OCI-LY1 (cell line): ENCODE data around the gene HBP1.

ENCODE experiments used
- H2AFZ ChIP-seq: fragments of 200-600 bp; sonication (generic), shearing (Covaris generic); 2 replicates; pipeline ENCODE4 v1.6.0; 2014; ENCODE audit warnings: antibody characterized with exemption, mild to moderate bottlenecking, low read length
- H3F3A ChIP-seq: fragments of 200-600 bp; sonication (generic), shearing (Covaris generic); 2 replicates; pipeline ENCODE4 v1.6.0; 2014; ENCODE audit warnings: mild to moderate bottlenecking, antibody characterized with exemption, low read length, moderate library complexity; ENCODE audit not compliant: insufficient read depth
- H3K27ac ChIP-seq: fragments of 200-600 bp; sonication (generic); 2 replicates; pipeline ENCODE4 v1.5.1; 2014; ENCODE audit warnings: low read length, mixed run types, mild to moderate bottlenecking, low read depth; ENCODE audit not compliant: poor library complexity, severe bottlenecking
- H3K27me3 ChIP-seq: fragments of 200-600 bp; sonication (generic); 2 replicates; pipeline ENCODE4 v1.6.0; 2014; ENCODE audit warnings: antibody characterized with exemption, mild to moderate bottlenecking, low read length, moderate library complexity; ENCODE audit not compliant: insufficient read depth
- H3K36me3 ChIP-seq: fragments of 200-600 bp; sonication (generic); 2 replicates; pipeline ENCODE4 v1.6.1; 2014; ENCODE audit warnings: mild to moderate bottlenecking, antibody characterized with exemption, low read length, moderate library complexity, mixed read lengths; ENCODE audit not compliant: insufficient read depth
- H3K4me1 ChIP-seq: fragments of 200-600 bp; sonication (generic); 2 replicates; pipeline ENCODE4 v1.5.1; 2014; ENCODE audit warnings: mild to moderate bottlenecking, low read length, moderate library complexity; ENCODE audit not compliant: insufficient read depth, severe bottlenecking
- H3K4me2 ChIP-seq: fragments of 200-600 bp; sonication (generic), shearing (Covaris generic); 2 replicates; pipeline ENCODE4 v1.6.1; 2014; ENCODE audit warnings: low read length
- H3K4me3 ChIP-seq: fragments of 200-600 bp; sonication (generic); 2 replicates; pipeline ENCODE4 v1.5.1; 2014; ENCODE audit warnings: low read length, low read depth, mild to moderate bottlenecking, mixed read lengths; ENCODE audit not compliant: poor library complexity, severe bottlenecking
- H3K79me2 ChIP-seq: fragments of 200-600 bp; shearing (Covaris generic); 2 replicates; pipeline ENCODE4 v1.6.1; 2016; ENCODE audit warnings: mixed run types, low read length, mixed read lengths; ENCODE audit not compliant: insufficient read depth
- H3K9ac ChIP-seq: fragments of 200-600 bp; sonication (generic), shearing (Covaris generic); 2 replicates; pipeline ENCODE4 v1.6.1; 2014; ENCODE audit warnings: mild to moderate bottlenecking, low read length, mixed read lengths
- H3K9me2 ChIP-seq: fragments of 200-600 bp; sonication (generic), shearing (Covaris generic); 2 replicates; pipeline ENCODE4 v1.6.1; 2014; ENCODE audit warnings: low read depth, mild to moderate bottlenecking, low read length, mixed read lengths
- H3K9me3 ChIP-seq: fragments of 200-600 bp; shearing (Covaris generic); 2 replicates; pipeline ENCODE4 v1.6.1; 2014; ENCODE audit warnings: low read length, mixed read lengths
- H4K20me1 ChIP-seq: fragments of 200-600 bp; sonication (generic), shearing (Covaris generic); 2 replicates; pipeline ENCODE4 v1.6.0; 2016; ENCODE audit warnings: mild to moderate bottlenecking, low read length; ENCODE audit not compliant: insufficient read depth
- EZH2 ChIP-seq: fragments of 200-600 bp; sonication (generic), shearing (Covaris generic); IDR thresholded peaks from 2 replicates; pipeline ENCODE4 v1.8.0; 2017; ENCODE audit warnings: borderline replicate concordance, mixed run types, mild to moderate bottlenecking, antibody characterized with exemption, low read length, moderate library complexity, mixed read lengths
- TF ChIP-seq, protein P1 (sequence below): fragments of 200-600 bp; sonication (generic), shearing (Covaris generic); IDR thresholded peaks from 2 replicates; pipeline ENCODE4 v1.5.1; 2017; ENCODE audit warnings: mild to moderate bottlenecking, antibody characterized with exemption, low read length, moderate library complexity, mixed read lengths

HBP1 gene

DNA sequence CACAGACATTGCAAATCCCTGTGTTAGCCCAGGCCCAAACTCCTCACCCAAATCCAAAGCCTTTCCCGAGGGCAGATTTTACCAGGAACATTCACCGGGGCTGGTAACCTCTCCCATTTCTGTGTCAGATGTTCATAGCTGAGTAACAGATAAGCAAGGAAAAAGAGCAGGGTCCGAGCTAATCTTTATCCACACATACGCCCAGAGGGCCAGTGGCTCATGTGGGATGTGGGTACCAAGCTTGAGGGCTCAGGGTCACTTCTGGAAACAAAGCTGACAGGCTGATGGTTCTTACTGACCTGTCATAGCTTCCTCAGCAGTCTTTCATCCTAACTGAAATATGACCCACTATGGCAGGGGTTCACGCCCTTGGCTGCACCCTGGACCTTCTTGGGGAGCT is 39.8 kb downstream of the HBP1 start:
- Histone ChIP-seq H3K79me2 (no peaks in the 10 kb centered on the region), H3F3A (no peaks in the 10 kb centered on the region), H3K36me3 (peaks cover 39% of the 10 kb centered on the region; the same call in 1 of the 2 replicates), H3K4me3 (no peak overlapping the region), H3K4me2 (no peak overlapping the region), H3K27ac (no peak overlapping the region), H3K27me3 (no peaks in the 10 kb centered on the region), H3K9me2 (no peaks in the 10 kb centered on the region), H3K9ac (no peak overlapping the region), H3K4me1 (peaks cover 4% of the 10 kb centered on the region), H3K9me3 (0 out of 2 replicates have a peak, but pooled peaks cover 2% of the 10 kb centered on the region), H2AFZ (no peak overlapping the region), H4K20me1 (no peaks in the 10 kb centered on the region)
- no peak for TF ChIP-seq EZH2
- TF ChIP-seq, protein P1, sequence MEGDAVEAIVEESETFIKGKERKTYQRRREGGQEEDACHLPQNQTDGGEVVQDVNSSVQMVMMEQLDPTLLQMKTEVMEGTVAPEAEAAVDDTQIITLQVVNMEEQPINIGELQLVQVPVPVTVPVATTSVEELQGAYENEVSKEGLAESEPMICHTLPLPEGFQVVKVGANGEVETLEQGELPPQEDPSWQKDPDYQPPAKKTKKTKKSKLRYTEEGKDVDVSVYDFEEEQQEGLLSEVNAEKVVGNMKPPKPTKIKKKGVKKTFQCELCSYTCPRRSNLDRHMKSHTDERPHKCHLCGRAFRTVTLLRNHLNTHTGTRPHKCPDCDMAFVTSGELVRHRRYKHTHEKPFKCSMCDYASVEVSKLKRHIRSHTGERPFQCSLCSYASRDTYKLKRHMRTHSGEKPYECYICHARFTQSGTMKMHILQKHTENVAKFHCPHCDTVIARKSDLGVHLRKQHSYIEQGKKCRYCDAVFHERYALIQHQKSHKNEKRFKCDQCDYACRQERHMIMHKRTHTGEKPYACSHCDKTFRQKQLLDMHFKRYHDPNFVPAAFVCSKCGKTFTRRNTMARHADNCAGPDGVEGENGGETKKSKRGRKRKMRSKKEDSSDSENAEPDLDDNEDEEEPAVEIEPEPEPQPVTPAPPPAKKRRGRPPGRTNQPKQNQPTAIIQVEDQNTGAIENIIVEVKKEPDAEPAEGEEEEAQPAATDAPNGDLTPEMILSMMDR = no peak

DNA sequence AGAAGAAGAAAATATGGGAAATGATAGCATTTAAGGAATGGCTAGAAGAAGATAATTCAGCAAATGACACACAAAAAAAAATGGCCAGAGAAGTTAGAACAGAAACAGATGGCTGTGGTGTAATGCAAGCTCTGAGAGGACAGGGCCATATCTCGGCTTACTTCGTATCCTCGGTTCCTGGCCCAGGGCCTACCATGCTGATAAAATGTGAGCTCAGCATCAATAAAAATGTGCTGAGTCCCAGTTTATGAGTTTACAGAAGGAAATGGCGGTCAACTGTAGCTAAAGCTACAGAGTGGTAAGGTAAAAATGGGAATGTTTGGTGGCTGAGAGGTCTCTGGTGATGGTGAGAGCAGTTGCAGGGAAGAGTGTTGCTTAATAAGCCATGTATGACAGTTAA is 40.8 kb downstream of the HBP1 start:
- peaks cover 6% of the 10 kb centered on the region for H3K9me3 ChIP-seq
- H3K36me3 ChIP-seq = peaks cover 29% of the 10 kb centered on the region; the same call in 1 of the 2 replicates
- TF ChIP-seq, protein P1 = no peak
- H3K27ac ChIP-seq = no peak overlapping the region
- H3K9me2 ChIP-seq = no peaks in the 10 kb centered on the region
- H4K20me1 ChIP-seq = no peaks in the 10 kb centered on the region
- no peak overlapping the region for H3K9ac ChIP-seq
- no peak overlapping the region for H3K4me2 ChIP-seq
- H3K79me2 ChIP-seq = no peaks in the 10 kb centered on the region
- H3K4me3 ChIP-seq = no peak overlapping the region
- no peaks in the 10 kb centered on the region for H3F3A ChIP-seq
- peaks cover 4% of the 10 kb centered on the region for H3K4me1 ChIP-seq
- no peak overlapping the region for H2AFZ ChIP-seq
- H3K27me3 ChIP-seq = no peaks in the 10 kb centered on the region

DNA sequence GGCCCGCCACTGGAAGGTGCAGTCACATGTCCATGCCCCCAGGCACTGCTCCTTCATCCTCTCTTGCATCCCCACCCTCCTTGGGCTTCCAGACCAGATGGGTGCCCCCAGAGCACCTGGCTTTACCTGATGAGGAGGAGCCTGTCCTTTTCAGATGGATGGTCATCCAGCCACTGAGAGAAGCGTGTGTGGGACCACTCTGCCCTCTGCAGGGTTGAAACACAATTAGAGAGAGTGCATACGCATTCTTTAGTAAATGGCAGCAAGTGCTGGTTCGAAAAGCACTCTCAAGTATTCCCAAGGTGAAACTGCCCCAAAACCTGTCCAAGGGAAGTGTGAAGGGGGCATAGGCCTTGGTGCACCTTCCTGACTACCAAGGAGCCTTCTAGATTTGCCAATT is 41.6 kb downstream of the HBP1 start:
- no peaks in the 10 kb centered on the region for H3K9me2 ChIP-seq
- peaks cover 4% of the 10 kb centered on the region for H3K4me1 ChIP-seq
- no peak overlapping the region for H3K4me2 ChIP-seq
- H2AFZ ChIP-seq = no peak overlapping the region
- peaks cover 6% of the 10 kb centered on the region for H3K9me3 ChIP-seq
- H4K20me1 ChIP-seq = no peaks in the 10 kb centered on the region
- H3K79me2 ChIP-seq = no peaks in the 10 kb centered on the region
- no peak overlapping the region for H3K4me3 ChIP-seq
- TF ChIP-seq, protein P1 = 0 out of 2 replicates have a peak, but pooled peaks have one; percentile 3
- no peak for TF ChIP-seq EZH2
- H3F3A ChIP-seq = no peaks in the 10 kb centered on the region
- H3K27me3 ChIP-seq = no peaks in the 10 kb centered on the region
- H3K27ac ChIP-seq = no peak overlapping the region
- peaks cover 28% of the 10 kb centered on the region; the same call in 1 of the 2 replicates for H3K36me3 ChIP-seq
- H3K9ac ChIP-seq = no peak overlapping the region
